AG04449 (cell line): Measurements from ENCODE around the gene CD209.

ENCODE experiments used
- CTCF ChIA-PET: fragments of 350-600 bp; formaldehyde crosslinking; extraction: SDS; loops from one replicate; lab custom pipeline; 2021; ENCODE audit warnings: antibody characterized with exemption; lab: Yijun Ruan, JAX
- POLR2A ChIA-PET: fragments of 400-600, 350-600 bp; formaldehyde crosslinking; extraction: SDS; loops from one replicate; lab custom pipeline; 2020; ENCODE audit warnings: antibody characterized with exemption, inconsistent platforms; lab: Yijun Ruan, JAX
- DNase-seq: peaks from one replicate; pipeline ENCODE4 v3.0.0-alpha.2; 2010; ENCODE audit warnings: low read depth, low spot score
- H3K4me3 ChIP-seq: 2 replicates; pipeline ENCODE4 v1.5.1; 2011; ENCODE audit warnings: low read depth, mild to moderate bottlenecking, control low read depth, low read length
- TF ChIP-seq, protein P1 (sequence below): IDR thresholded peaks from one replicate; pipeline ENCODE4 v1.5.1; 2011; ENCODE audit warnings: mild to moderate bottlenecking, moderate library complexity, low read length, control low read depth, inconsistent platforms; ENCODE audit not compliant: insufficient read depth; ENCODE audit errors: missing control alignments

CD209 gene

DNA sequence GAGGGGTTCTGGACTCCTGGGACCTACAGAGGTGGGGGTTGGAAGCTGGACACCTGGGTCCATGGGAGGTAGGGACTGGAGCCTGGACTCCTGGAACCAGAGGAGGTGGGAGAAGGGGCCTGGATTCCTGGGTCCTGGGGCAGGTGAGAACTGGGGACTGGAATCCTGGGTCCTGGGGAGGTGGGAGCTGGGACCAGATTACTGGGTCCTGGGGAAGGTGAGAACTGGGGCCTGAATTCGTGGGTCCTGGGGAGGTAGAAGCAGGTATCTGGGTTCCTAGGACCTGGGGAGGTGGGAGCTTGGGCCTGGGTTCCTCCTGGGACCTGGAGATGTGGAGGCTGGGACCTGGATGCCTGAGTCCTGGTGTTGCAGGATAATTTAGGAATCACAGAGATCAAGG is 16.4 kb upstream of the CD209 start:
- DNase-seq: no peak
- CTCF ChIA-PET: no interaction called here
- POLR2A ChIA-PET: no interaction called here
- H3K4me3 ChIP-seq: no peak overlapping the region
- TF ChIP-seq, protein P1, sequence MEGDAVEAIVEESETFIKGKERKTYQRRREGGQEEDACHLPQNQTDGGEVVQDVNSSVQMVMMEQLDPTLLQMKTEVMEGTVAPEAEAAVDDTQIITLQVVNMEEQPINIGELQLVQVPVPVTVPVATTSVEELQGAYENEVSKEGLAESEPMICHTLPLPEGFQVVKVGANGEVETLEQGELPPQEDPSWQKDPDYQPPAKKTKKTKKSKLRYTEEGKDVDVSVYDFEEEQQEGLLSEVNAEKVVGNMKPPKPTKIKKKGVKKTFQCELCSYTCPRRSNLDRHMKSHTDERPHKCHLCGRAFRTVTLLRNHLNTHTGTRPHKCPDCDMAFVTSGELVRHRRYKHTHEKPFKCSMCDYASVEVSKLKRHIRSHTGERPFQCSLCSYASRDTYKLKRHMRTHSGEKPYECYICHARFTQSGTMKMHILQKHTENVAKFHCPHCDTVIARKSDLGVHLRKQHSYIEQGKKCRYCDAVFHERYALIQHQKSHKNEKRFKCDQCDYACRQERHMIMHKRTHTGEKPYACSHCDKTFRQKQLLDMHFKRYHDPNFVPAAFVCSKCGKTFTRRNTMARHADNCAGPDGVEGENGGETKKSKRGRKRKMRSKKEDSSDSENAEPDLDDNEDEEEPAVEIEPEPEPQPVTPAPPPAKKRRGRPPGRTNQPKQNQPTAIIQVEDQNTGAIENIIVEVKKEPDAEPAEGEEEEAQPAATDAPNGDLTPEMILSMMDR: no peak

DNA sequence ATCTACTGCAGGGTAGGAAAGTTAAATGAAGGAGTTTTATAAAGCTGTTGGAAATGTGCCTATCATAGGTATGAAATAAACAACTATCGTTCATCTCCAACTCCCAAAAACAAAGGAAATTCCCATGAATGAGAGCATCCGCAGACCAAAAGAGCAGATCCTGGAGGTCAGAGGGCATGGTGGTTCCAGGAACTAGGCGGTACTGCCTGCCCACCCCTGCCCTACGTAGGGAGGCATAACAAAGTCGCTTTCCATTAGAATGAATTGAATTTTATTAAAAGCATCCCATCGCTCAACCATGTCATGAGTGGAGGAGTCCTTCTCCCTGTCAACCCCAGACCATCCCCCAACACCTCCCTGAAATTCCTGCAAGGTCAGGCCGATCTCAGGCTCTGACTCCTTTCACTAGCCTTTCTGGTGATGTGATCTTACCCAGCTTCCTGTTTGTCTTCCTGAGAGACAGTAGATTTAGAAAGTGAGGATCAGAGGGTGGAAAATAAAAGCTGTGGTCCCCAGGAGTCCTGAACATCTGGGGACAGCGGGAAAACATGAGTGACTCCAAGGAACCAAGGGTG is 15.5 kb upstream of the CD209 start, which contains the start of gene CLEC4M:
TSS of gene CLEC4M (plus strand) at position 525 of the 575 bp plus-strand sequence. CDS start at position 549, 24 bp downstream.
- ChIA-PET CTCF (no interaction called here), POLR2A (no interaction called here)
- no peak for DNase-seq
- TF ChIP-seq, protein P1: no peak
- H3K4me3 ChIP-seq: no peak within 1 kb of the TSS

DNA sequence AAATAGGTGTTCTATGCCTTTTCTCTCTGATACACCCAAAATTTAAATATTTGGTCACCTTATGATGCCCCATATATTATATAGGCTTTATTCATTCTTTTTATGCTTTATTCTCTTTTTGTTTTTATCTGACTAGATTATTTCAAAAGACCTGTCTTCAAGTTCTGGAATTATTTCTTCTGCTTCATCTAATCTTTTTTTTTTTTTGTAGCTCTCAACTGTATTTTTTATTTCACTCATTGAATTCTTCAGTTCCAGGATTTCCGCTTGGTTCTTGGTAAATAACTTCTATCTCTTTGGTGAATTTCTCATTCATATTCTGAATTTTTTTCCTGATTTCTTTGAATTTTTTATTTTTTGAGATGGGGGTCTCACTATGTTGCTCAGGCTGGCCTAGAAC is 11.8 kb upstream of the CD209 start:
- no peak for DNase-seq
- CTCF ChIA-PET: no interaction called here
- POLR2A ChIA-PET: no interaction called here
- no peak overlapping the region for H3K4me3 ChIP-seq
- TF ChIP-seq, protein P1: no peak

DNA sequence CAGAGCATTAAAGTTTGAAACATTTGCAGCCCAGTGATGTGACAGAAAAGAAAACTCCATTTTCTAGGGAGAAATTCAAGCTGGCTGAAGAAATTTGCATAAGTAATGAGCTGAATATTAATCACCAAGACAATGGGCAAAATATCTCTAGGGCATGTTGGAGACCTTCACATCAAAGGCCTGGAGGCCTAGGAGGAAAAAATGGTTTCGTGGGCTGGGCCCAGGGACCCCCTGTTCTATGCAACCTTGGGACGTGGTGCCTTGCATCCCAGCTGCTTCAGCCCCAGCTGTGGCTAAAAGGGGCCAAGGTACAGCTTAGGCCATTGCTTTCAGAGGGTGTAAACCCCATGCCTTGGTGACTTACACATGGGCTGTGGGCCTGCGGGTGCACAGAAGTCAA is 10.0 kb upstream of the CD209 start:
- CTCF ChIA-PET: no interaction called here
- no peak overlapping the region for H3K4me3 ChIP-seq
- POLR2A ChIA-PET: no interaction called here
- DNase-seq: no peak
- TF ChIP-seq, protein P1: no peak

DNA sequence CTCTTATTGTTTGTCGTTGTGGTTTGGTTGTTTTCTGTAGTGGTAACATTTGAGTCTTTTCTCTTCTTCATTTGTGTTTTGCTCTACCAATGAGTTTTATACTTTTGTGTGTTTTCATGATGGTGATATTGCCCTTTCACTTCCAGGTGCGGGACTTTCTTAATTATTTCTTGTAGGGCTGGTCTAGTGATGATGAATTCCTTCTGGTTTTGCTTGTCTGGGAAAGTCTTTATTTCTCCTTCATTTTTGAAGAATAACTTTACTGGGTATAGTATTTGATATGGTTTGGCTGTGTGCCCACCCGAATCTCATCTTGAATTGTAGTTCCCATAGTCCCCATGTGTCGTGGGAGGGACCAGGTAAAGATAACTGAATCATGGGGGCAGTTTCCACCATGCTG is 8.9 kb upstream of the CD209 start:
- H3K4me3 ChIP-seq: no peak overlapping the region
- DNase-seq: no peak
- CTCF ChIA-PET: no interaction called here
- POLR2A ChIA-PET: no interaction called here
- TF ChIP-seq, protein P1: no peak

DNA sequence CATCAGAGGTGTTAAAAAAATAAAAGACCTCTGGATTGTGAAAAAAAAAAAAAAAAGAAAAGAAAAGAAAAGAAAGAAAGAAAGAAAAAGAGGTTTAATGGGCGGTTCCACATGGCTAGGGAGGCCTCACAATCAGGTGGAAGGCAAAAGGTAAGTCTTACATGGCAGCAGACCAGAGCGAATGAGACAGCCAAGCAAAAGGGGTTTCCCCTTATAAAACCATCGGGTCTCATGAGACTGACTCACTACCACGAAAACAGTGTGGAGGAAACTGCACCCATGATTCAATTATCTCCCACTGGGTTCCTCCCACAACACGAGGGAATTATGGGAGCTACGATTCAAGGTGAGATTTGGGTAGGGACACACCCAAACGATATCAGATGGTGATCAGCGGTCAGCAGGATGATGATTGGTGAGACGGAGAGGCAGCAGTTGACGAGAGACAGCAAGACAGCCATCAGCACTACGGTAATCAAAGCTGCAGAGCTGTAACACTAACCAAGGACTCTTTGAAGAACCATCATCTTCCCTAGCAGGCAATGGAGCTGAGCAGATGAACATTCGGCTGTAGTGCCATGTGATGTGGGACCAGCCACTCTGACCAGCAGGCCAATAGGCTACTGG is 3.9 kb upstream of the CD209 start:
- POLR2A ChIA-PET: no interaction called here
- no peak for DNase-seq
- TF ChIP-seq, protein P1: no peak

More for the DNA sequence above, 3.9 kb upstream of the CD209 start:
- no peak overlapping the region for H3K4me3 ChIP-seq
- CTCF ChIA-PET: no interaction called here
